Cardiac muscle cell (in vitro differentiated cells and primary cell): ENCODE data around the gene MFAP3L. TPM values are rescaled to one million over a fixed set of nuclear protein-coding genes. Genes with fewer than 3 reads are reported as not detected.

ENCODE experiments used
- DNase-seq, 2 donors: peaks; one replicate each; pipeline versions ENCODE4 v3.0.0 to v3.0.0-alpha.2; 2010 to 2017; ENCODE audit warnings: low read depth in 1 of 2, low spot score in 1 of 2
- H3K27ac ChIP-seq: fragments of 200-600 bp; sonication (generic); 2 replicates; pipeline ENCODE4 v1.5.1; 2016
- H3K27me3 ChIP-seq: fragments of 200-600 bp; sonication (generic); 2 replicates; pipeline ENCODE4 v1.6.0; 2016; ENCODE audit warnings: control low read depth
- H3K36me3 ChIP-seq: fragments of 200-600 bp; sonication (generic); 2 replicates; pipeline ENCODE4 v1.5.1; 2016; ENCODE audit warnings: control low read depth
- H3K4me1 ChIP-seq: fragments of 200-600 bp; sonication (generic); 2 replicates; pipeline ENCODE4 v1.8.1; 2017; ENCODE audit warnings: low read depth, mild to moderate bottlenecking, mixed run types
- H3K4me3 ChIP-seq: fragments of 200-600 bp; sonication (generic); 2 replicates; pipeline ENCODE4 v1.5.1; 2016; ENCODE audit warnings: mild to moderate bottlenecking
- H3K9me3 ChIP-seq: fragments of 200-600 bp; sonication (generic); 2 replicates; pipeline ENCODE4 v1.5.1; 2017; ENCODE audit warnings: low read depth, mild to moderate bottlenecking, control low read depth
- polyA plus RNA-seq: library from polyadenylated mRNA; unstranded; fragments of >200 nt; fragmentation: Nextera tagmentation; extraction: Ambion mirVana; gene quantifications from 2 replicates; pipeline ENCODE4 v1.2.1, GENCODE V29; 2016
- total RNA-seq: library from RNA; depleted of rRNA; stranded (reverse); fragments of >200 nt; gene quantifications from 2 replicates; pipeline ENCODE4 v1.2.3, GENCODE V29; 2016
- TF ChIP-seq, protein P1 (sequence below): IDR thresholded peaks from 2 replicates; pipeline ENCODE4 v1.5.1; 2012; ENCODE audit warnings: low read depth, mild to moderate bottlenecking, low read length

The MFAP3L gene
- total and polyA plus RNA-seq, 2 experiments from 2014 or later, result 2.3 to 2.8 TPM

DNA sequence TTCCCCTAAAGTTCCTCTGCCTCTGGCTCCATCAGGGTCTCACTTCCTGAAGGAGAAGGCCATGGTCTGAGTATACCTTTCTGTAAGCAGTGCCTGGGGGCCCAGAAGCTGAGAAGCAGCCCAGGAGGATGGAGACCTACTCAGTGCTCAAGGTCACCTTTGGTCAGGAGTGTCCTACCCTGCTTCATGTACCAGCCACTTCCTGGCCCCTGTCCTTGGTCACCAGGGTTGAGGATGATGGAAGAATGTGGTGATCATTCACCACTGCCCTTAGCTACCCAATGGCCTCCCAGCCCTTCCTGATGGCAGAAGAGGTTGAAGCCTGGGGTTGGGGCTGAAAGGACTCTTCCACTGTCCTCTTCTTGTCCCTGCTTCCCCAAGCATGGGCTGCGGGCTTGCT is 9.0 kb upstream of the MFAP3L start:
- TF ChIP-seq, protein P1, sequence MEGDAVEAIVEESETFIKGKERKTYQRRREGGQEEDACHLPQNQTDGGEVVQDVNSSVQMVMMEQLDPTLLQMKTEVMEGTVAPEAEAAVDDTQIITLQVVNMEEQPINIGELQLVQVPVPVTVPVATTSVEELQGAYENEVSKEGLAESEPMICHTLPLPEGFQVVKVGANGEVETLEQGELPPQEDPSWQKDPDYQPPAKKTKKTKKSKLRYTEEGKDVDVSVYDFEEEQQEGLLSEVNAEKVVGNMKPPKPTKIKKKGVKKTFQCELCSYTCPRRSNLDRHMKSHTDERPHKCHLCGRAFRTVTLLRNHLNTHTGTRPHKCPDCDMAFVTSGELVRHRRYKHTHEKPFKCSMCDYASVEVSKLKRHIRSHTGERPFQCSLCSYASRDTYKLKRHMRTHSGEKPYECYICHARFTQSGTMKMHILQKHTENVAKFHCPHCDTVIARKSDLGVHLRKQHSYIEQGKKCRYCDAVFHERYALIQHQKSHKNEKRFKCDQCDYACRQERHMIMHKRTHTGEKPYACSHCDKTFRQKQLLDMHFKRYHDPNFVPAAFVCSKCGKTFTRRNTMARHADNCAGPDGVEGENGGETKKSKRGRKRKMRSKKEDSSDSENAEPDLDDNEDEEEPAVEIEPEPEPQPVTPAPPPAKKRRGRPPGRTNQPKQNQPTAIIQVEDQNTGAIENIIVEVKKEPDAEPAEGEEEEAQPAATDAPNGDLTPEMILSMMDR, result no peak
- no peaks in the 10 kb centered on the region for H3K4me1 ChIP-seq

DNA sequence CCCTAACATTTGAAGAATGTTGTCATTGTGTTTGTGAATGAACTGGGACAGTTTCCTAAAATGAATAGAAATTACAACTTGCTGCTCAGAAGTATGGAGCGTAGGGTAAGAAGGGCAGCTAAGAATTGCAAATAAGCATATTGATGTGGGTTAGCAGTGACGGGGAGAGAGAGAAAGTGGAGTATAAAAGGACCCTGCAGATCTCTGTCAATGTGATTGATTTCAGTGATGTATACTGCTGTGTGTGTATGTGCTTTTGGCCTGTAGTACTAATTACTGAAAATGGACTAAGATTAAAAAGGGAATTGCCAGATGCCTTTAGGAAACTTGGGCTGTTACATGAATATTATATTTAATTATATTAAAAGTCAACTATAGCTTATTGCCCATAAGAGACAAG is 7.8 kb upstream of the MFAP3L start:
- no peak for DNase-seq
- Histone ChIP-seq H3K27me3 (peaks cover 5% of the 10 kb centered on the region), H3K4me1 (no peaks in the 10 kb centered on the region), H3K9me3 (no peaks in the 10 kb centered on the region), H3K36me3 (no peaks in the 10 kb centered on the region), H3K27ac (no peak overlapping the region), H3K4me3 (no peak overlapping the region)
- TF ChIP-seq, protein P1, result no peak

More for the DNA sequence above, 9.0 kb upstream of the MFAP3L start:
- DNase-seq, result no peak
- Histone ChIP-seq H3K4me3 (no peak overlapping the region), H3K36me3 (no peaks in the 10 kb centered on the region), H3K27ac (no peak overlapping the region), H3K9me3 (no peaks in the 10 kb centered on the region), H3K27me3 (peaks cover 5% of the 10 kb centered on the region)

DNA sequence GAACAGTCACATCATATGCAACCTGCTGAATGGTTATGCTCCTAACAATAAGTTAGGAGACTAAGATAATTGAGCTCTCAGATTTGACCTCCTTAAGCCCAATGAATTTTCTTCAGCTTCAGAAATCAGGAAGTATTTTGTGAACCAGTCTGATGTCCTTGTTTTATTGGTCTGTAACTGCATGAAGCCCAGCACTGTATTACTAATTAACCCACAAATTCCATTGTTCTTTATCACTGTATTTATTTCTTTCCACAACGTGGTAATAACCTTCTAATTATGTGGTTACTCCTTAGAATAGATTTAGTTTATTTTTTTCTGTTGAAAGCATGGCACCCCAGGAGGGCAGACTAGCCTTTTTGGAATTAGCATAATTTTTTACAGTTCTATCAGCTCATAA is 3.9 kb upstream of the MFAP3L start:
- Histone ChIP-seq H3K27ac (no peak overlapping the region), H3K36me3 (no peaks in the 10 kb centered on the region), H3K4me1 (peaks cover 6% of the 10 kb centered on the region), H3K27me3 (peaks cover 20% of the 10 kb centered on the region), H3K9me3 (no peaks in the 10 kb centered on the region), H3K4me3 (no peak overlapping the region)
- no peak for DNase-seq
- TF ChIP-seq, protein P1, result no peak

DNA sequence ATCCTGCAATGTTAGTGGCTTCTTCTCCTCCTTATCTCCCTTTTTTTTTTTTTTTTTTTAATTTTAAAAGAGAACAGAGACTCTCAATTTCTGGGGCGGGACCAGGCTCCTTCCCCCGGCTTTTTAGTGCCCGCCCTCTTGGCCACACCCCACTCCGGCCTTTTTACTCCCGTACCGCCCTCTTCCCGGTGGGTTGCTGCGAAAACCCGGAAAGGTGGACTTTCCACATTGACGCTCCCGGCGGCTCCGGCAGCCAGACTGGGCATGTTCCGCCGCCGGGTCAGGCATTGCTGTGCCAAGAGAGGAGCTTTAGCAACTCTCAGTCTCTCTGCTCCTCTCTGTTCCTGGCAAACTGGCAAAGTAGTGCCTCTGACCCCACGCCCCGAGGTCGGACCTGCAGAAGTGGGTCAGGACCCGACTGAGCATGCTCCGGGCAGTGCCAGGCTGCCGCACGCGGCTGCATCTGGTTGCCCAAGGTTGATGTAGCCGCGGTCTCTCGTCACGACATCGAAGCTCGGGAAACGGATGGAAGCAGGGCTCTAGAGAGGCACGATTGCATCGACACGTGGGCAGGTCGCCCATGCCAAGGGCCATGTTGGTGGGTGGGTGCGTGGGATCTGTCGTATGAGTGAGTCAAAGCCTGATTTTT is 1.1 kb upstream of the MFAP3L start:
- H3K4me3 ChIP-seq, result peak overlapping the region; percentile 85
- H3K9me3 ChIP-seq, result no peaks in the 10 kb centered on the region
- no peak overlapping the region for H3K27ac ChIP-seq
- peaks cover 28% of the 10 kb centered on the region for H3K27me3 ChIP-seq
- H3K36me3 ChIP-seq, result no peaks in the 10 kb centered on the region
- peak; percentile 96 to 98 for DNase-seq
- H3K4me1 ChIP-seq, result peaks cover 6% of the 10 kb centered on the region
- TF ChIP-seq, protein P1, result no peak

DNA sequence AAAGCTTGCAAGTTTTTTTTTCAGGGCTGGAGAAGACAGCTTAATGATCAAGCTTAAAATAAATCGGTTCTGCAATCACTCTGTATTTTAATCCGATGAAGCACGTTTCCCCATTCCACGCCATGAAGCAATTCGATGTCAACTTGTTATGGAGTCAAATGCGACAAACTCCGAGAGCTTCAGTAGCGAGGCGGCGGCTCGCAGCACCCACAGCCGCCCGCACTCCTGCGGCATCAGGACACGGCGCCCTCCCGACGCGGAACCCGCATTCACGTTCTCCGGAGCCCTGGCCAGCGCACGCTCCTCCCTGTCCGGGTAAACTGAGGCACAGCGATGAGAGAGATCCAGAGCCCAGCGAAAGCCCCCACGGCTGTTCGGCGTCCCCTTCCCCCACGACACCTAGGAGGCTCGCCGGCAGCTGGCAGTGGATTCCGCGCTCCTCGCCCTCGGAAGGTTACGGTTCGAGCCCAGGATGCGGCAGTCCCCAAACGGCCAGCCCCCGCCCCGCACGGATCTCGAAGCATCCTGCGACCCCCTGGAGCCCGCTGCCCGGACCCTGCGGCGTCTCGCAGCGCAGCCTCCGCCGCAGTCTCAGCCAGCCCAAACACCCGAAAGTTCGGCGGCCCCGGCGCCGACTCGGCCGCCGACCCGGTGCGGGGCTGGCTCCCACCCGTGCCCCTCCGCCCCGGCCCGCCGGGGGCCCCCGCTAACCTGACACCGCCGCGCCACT is 507 bp downstream of the MFAP3L start:
- no peak overlapping the region for H3K27ac ChIP-seq

More for the DNA sequence above, 507 bp downstream of the MFAP3L start:
- peak overlapping the region; percentile 85 for H3K4me3 ChIP-seq
- H3K9me3 ChIP-seq, result no peaks in the 10 kb centered on the region
- peaks cover 23% of the 10 kb centered on the region for H3K27me3 ChIP-seq
- TF ChIP-seq, protein P1, result no peak
- peak; percentile 15 to 30 for DNase-seq
- peaks cover 6% of the 10 kb centered on the region for H3K4me1 ChIP-seq
- no peaks in the 10 kb centered on the region for H3K36me3 ChIP-seq
